NCI-H82 (cell line): Measurements from ENCODE around the gene SNX8.
A peak's percentile ranks its signal among the peaks of the same experiment; 100 is the strongest.
"Not testable (repeated sequence)": the region's sequence is repeated elsewhere in the genome, so short reads cannot be mapped to it uniquely, and the experiment has no call there.

Source experiments
- DNase-seq: peaks from one replicate; lab custom pipeline; 2025; lab: John Stamatoyannopoulos, UW

SNX8 gene

DNA sequence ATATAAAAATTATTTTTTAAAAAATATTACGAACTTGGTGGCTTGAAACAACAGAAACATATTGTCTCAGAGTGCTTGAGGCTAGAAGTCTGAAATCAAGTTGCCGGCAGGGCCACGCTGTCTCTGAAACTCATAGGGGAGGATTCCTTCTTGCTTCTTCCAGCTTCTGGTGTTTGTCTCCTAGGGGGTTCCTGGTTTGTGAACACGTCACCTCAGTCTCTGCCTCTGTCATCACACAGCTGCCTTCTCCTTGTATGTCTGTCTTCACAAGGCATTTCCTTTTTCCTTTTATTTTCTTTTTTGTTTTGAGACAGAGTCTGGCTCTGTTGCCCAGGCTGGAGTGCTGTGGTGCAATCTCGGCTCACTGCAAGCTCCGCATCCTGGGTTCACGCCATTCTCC lies 12.7 kb upstream of the SNX8 start:
- no peak for DNase-seq

DNA sequence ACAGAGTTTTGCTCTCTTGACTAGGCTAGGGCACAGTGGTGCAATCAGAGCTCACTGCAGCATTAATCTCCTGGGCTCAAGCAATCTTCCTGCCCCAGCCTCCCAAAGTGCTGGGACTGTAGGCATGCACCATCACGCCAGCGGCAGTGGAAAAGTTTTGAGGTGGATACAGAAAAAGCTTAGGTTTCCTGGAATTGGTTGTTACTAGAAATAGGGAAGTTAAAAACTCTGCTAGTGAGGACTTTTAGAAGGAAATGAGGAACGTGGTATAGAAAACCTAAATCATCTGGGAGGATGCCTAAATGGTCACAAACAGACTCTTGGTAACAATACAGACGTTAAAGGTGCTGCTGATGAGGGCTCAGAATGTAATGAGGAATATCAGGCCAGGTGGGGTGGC lies 10.9 kb upstream of the SNX8 start:
- no peak for DNase-seq

- DNase-seq: peak; percentile 78
Measured at GRCh38 chr7:2321020-2321419, 6.8 kb upstream of the SNX8 start.

DNA sequence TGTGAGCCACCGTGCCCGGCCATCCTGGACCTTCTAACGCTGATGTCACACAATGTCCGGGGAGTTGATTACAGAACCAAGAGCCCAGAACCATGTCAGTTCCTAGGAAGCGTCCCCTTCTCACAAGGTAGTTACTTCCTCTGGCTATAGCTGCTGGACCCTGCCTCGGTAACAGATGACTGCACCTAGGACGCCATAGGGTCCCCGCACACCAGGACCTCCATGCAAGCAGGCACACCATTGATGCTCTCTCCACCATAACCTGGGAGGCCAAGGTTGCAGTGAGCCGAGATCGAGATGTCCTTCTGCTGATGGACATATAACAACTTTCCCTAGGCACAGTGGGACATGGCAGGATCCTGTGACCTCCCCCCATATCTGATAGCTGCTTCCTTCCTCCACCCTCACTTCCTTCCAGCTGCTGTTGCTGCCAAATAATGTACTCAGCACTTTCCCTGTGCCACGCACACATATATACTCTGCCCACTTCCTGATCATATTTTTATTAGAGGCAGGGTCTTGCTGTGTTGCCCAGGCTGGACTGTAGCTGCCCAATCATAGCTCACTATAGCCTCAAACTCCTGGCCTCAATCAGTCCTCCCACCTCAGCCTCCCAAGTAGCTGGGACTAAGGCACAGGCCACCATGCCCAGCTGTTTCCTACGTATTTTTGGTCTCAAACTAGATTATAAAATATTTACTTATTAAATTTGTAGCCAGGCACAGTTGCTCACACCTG lies 3.5 kb upstream of the SNX8 start:
- no peak for DNase-seq

- no peak for DNase-seq
Measured at GRCh38 chr7:2316578-2316977, 2.3 kb upstream of the SNX8 start.

DNA sequence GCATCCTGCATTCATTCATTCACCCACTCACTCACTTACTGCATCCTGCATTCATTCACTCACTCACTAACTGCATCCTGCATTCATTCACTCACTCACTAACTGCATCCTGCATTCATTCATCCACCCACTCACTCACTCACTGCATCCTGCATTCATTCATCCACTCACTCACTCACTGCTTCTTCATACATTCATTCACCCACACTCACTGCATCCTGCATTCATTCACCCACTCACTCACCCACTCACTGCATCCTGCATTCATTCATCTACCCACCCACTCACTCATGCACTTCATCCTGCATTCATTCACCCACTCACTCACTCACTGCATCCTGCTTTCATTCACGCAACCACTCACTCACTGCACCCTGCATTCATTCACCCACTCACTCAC lies 1.5 kb upstream of the SNX8 start:
- DNase-seq: no peak

DNA sequence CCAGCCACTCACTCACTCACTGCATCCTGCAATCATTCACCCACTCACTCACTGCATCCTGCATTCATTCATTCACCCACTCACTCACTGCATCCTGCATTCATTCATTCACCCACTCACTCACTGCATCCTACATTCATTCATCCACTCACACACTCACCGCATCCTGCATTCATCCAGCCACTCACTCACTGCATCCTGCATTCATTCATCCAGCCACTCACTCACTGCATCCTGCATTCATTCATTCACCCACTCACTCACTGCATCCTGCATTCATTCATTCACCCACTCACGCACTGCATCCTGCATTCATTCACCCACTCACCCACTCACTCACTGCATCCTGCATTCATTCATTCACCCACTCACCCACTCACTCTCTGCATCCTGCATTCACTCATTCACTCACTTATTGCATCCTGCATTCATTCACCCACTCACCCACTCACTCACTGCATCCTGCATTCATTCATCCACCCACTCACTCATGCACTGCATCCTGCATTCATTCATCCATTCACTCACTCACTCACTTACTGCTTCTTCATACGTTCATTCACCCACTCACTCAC lies 802 bp upstream of the SNX8 start:
- not testable (repeated sequence) for DNase-seq

- DNase-seq: no peak
Measured at GRCh38 chr7:2313450-2314208, 612 bp downstream of the SNX8 start.

GRCh38 chr7:2312267-2312929 lies 1.8 kb downstream of the SNX8 start:
- no peak for DNase-seq

DNA sequence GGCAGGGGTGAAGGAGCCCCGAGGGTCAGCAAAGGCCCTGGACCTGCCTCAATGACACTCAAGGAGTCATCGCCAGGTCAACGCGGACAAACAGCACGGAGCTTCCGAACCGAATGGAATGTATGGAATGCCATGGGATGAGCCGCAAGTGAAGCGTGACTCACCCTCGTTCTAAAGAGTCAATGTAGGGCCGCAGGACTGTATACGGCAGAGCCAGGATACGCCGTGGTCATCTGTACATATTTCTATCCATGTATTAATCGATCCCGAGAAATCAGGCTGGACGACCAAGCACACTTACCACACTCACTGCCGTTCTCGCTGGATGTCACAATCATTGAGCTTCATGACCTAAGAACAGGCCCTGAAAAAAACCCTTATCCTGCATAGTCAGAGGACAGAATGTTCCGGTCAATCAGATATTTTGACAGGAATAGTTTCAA lies 4.3 kb downstream of the SNX8 start:
- no peak for DNase-seq

- DNase-seq: no peak
Measured at GRCh38 chr7:2307690-2308107, 6.5 kb downstream of the SNX8 start.

- no peak for DNase-seq
Measured at GRCh38 chr7:2306688-2307087, 7.6 kb downstream of the SNX8 start.

DNA sequence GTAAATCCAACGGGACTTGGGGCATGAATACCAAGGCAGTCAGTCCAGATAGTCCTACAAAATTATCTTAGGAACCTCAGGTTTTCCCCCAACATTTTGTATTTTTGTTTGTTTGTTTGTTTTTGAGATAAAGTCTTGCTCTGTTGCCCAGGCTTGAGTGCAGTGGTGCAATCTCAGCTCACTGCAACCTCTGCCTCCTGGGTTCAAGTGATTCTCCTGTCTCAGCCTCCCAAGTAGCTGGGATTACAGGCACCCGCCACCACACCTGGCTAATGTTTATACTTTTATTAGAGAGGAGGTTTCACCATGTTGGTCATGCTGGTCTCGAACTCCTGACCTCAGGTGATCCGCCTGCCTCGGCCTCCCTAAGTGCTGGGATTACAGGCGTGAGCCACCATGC lies 9.0 kb downstream of the SNX8 start:
- not testable (repeated sequence) for DNase-seq

GRCh38 chr7:2303520-2303919 lies 10.7 kb downstream of the SNX8 start:
- peak; percentile 18 for DNase-seq

GRCh38 chr7:2302743-2303397 lies 11.4 kb downstream of the SNX8 start:
- not testable (repeated sequence) for DNase-seq

GRCh38 chr7:2301511-2301863 lies 12.8 kb downstream of the SNX8 start:
- DNase-seq: no peak

DNA sequence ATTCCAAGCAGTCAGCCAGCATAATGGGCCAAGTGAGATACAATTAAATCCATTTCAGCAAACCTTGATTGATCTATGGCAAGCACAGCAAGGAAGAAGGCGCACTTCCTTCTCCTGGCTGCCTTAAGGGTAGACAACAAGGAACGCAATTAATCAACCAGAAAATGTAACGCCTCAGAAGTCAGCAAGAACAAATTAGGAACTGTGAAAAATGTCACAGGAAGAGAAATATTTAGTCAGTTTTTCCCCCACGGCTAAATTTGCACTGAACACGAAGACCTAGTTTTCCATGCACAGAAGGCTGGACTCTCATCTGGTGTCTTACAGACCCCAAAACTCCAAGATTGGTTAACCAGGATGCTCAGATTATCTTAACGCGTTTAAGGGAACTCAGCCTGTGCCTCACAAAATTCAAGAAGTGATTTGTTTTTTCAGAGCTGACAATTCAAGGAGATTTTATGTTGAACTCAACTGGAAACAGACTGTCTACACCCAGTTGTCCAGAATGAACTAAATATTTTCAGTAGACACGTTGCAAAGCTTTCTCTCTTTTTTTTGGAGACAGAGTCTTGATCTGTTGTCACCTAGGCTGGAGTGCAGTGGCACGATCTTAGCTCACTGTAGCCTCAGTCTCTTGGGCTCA lies 14.2 kb downstream of the SNX8 start:
- DNase-seq: no peak

- no peak for DNase-seq
Measured at GRCh38 chr7:2299131-2299829, 15.0 kb downstream of the SNX8 start.

DNA sequence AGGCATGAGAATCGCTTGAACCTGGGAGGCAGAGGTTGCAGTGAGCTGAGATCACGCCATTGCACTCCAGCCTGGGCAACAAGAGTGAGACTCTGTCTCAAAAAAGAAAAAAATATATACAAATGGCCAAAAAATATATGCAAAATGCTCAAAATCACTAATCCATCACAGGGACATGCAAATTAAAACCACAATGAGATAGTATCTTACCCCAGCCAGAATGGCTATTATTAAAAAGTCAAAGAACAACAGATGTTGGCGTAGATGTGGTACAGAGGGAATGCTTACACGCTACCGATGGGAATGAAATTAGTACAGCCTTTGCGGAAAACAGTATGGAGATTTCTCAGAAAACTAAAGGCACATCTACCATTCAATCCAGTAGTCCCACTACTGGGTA lies 17.4 kb downstream of the SNX8 start:
- no peak for DNase-seq

GRCh38 chr7:2295936-2296620 lies 18.2 kb downstream of the SNX8 start:
- DNase-seq: no peak
